Right lobe of liver (tissue), 4 donors: ENCODE measurements around the gene ABHD2.

Experiments used
- POLR2A ChIP-seq: fragments of 450-650 bp; IDR thresholded peaks from one replicate; pipeline ENCODE4 v1.6.1; 2017; ENCODE audit warnings: antibody characterized with exemption, mild to moderate bottlenecking
- TF ChIP-seq, protein P1 (sequence below), 4 donors: fragments of 200-600 bp in 3 of 4; fragments of 450-650 bp in 1 of 4; IDR thresholded peaks; one replicate each; pipeline versions ENCODE4 v1.5.1 to v1.8.0; 2016 to 2022; ENCODE audit warnings: antibody characterized with exemption in 4 of 4, mild to moderate bottlenecking in 2 of 4
- donor health status: DM: no; HTN: no; CAD: no.
- donor health status: DM: no; HTN: no; CAD: no.
- donor health status: DM: no; HTN: yes; CAD: no.

DNA sequence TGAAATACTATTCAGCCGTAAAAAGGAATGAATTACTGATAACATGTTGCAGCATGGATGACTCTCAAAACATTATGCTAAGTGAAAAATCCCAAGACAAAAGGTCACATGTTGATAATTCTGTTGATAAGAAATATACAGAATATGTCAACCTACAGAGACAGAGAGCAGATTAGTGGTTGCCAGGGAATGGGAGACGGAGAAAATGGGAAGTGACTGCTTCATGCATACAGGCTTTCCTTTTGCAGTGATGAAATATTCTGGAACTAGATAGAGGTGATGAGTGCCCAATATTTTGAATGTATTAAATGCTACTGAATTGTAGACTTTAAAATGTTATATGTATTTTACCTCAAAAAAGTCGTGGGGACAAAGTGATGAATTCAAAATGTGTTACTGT is 56.2 kb downstream of the ABHD2 start:
- TF ChIP-seq, protein P1, sequence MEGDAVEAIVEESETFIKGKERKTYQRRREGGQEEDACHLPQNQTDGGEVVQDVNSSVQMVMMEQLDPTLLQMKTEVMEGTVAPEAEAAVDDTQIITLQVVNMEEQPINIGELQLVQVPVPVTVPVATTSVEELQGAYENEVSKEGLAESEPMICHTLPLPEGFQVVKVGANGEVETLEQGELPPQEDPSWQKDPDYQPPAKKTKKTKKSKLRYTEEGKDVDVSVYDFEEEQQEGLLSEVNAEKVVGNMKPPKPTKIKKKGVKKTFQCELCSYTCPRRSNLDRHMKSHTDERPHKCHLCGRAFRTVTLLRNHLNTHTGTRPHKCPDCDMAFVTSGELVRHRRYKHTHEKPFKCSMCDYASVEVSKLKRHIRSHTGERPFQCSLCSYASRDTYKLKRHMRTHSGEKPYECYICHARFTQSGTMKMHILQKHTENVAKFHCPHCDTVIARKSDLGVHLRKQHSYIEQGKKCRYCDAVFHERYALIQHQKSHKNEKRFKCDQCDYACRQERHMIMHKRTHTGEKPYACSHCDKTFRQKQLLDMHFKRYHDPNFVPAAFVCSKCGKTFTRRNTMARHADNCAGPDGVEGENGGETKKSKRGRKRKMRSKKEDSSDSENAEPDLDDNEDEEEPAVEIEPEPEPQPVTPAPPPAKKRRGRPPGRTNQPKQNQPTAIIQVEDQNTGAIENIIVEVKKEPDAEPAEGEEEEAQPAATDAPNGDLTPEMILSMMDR (IDR thresholded peaks at IDR 0.05), result no peak
- no peak for TF ChIP-seq POLR2A
